ENCODE data around the gene ATG14. TPM values are rescaled to one million over a fixed set of nuclear protein-coding genes. Genes with fewer than 3 reads are reported as not detected.
"Not testable (repeated sequence)": the region's sequence is repeated elsewhere in the genome, so short reads cannot be mapped to it uniquely, and the experiment has no call there.

Gene ATG14
- total RNA-seq, 1 donor from 2014 or later = 19.4 TPM

DNA sequence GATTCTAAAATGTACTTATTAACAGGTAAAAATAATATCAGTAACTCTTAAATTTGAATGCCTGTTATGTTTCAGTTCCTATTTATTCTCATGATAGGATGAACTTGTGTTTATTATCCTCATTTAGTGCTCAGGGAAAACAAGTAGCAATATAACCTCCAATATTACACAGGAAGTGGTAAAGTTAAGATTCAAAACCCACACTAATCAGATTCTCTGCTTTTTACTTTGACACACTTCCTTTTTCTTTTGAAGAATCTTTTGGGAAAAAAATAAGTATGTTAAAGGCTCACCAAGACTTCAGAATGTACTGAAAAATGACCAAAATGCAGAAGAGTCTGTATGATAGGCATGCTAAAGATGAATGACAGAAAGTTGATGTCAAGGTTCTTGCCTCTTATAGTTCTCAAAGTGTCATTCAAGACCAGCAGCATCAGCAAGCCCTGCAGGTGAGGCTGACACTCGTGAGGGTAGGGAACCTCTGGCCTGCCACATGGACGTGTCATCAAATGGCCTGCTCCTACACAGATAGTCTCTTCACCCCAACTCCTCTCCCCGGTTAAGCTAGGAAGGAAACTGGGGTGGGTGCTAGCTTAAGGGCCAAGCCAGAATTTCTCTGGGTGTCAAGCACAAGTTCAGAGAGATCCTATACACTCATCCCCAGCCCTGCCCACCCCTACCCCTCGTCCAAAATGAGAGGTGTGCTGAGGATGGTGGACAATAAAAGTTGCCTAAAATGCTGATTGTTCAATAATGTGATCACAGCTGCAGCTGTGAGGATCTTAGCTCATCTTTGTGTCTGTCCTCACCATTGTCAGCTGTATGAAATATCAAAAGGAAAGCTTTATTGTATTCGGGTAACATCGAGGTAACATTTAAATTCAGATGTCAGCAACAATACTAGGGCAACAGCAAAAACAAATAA, 22.5 kb upstream of the ATG14 start:
- DNase-seq (ENCODE audit: low read depth) = no peak

DNA sequence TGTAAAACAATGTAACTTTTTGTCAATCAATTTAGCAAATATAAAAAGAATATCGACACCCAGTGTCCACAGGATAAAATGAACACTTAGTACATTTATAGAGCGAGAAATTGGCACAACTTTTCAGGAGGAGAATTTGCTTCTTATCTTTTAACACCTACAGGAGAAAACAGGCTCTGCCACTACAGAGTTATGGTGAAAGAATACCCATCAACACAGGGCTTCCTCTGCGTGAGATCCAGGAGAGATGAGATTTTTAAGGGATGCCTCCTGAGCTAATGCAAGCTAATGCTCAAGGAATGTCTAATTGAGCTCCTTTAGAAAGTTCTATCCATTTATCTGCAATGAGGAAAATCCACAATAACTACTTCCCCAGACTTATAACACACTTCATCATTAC, 21.0 kb upstream of the ATG14 start:
- no peak for DNase-seq (ENCODE audit: low read depth)

DNA sequence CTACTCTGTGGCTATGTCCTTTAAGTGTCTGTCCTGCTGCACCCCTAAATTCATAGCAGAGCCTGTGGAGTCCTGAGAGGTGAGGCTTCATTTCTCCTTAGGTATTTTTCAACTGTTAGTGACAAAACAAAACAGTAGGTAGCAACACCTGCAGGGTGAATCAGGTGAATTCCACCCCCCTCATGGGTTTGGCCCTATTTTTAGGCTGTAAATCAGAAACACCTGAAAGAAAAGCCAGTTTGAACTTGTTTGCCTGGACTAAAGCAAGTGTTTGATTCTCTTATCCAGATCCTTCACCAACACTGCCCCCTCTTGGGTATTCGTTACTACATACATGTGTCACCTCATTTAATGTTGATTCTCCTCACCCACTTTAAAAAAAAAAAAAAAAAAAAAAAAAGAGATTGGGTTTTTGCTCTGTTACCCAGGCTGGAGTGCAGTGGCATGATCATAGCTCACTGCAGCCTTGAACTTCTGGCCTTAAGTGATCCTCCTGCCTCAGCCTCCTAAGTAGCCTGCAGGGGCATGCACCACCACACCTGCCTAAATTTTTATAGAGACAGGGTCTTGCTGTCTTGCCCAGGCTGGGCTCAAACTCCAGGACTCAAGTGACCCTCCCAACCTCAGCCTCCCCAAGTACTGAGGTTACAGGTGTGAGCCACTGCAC, 18.5 kb upstream of the ATG14 start:
- peak; percentile 87 for DNase-seq (ENCODE audit: low read depth)

DNA sequence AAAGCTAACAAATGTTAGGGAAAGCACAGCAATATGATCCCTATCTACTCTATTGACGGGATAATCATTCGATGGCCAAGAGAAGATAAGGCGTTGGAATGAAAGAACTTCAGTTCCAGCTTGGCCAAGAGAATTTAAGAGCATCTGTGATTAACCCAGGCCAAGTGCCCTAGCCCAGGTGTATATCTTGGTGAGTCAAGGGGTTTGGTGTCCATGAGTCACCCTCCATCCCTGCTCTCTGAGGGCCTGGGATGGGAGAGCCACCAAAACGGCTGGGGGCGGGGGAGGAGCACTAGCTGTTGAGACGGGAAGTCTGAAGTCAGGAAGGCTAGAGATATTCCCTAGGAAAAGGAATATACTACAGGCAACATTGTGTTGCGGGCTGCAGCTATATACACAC, 15.8 kb upstream of the ATG14 start:
- no peak for DNase-seq (ENCODE audit: low read depth)

DNA sequence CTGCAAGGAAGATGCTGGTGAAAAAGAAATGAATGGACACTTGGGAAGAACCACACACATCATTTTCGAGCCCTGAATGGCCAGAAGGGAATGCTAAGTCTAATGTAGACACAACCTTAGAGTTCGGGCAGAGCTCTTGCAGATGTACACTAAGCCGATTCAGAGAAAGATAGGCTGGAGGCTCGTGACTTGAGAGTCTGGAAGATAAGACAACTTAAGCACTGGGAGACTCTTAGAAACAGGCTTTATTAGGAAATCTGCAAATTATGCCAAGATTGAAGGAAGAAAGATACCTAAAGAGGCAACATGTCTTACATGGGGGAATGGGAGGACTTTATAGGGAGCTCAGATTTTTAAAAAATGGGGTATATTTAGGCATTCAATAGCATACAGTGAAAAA, 15.3 kb upstream of the ATG14 start:
- DNase-seq (ENCODE audit: low read depth) = no peak

DNA sequence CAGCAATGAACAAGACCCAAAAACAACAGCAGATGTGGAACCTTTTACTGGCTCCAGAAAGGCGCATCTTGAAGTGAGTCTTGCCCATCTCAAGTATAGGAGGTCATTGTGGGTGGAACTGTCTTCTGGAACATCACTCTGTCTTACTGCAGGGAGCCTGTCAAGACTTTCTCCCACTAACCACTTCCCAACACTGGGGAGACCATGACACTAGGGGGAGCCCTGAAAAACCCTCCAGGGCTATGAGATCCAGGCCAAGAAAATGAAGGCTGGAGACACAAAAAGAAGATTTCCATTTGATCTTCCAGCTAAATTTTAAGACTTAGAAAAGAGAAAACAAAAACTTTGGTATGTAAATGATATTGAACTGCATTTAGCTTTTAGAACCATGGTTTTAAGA, 13.5 kb upstream of the ATG14 start:
- DNase-seq (ENCODE audit: low read depth) = no peak

DNA sequence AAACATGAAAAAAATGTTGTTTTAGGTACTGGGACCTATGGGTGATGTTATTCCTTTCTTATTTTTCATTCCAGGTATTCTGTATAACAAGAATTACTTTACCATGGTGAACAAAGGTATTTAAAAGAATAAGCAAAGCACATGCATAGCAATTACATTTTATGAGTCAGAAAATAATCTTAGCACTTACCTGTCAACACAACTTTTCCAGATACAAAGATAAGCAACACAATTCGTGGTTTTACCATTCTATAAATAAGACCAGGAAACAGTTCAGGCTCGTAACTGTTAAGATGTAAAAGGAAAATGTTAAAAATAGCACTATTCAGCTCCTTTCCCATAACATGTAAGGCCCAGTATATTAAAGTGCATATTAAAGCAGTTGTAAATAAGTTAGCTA, 12.3 kb upstream of the ATG14 start:
- no peak for DNase-seq (ENCODE audit: low read depth)

DNA sequence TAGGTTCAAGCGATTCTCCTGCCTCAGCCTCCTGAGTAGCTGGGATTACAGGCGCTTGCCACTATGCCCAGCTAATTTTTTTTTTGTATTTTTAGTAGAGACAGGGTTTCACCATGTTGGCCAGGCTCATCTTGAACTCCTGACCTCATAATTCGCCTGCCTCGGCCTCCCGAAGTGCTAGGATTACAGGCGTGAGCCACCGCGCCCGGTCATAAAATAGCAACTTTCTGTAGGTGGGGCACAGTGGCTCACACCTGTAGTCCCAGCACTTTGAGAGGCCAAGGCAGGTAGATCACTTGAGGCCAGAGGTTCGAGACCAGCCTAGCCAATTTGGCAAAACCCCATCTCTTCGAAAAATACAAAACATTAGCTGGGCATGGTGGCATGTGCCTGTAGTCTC, 10.7 kb upstream of the ATG14 start:
- not testable (repeated sequence) for DNase-seq (ENCODE audit: low read depth)

DNA sequence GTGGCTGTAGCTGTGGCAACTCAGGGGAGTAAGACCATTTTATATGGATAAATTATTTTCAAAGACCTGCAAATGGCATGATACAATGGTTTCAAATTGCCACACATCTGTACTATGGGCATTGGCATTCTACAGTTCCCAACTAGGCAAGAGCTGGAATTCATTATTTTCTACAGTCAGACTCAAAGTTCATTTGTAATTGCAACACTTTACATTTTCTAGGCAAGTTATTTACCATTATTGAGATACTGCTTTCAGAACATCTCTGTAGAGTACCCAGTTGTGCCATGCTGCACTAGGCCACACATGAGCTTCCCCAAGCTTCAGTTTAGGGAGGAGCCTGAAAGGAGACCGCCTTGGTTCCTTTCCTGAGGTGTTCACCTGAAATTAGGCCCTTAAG, 8.0 kb upstream of the ATG14 start:
- no peak for DNase-seq (ENCODE audit: low read depth)

DNA sequence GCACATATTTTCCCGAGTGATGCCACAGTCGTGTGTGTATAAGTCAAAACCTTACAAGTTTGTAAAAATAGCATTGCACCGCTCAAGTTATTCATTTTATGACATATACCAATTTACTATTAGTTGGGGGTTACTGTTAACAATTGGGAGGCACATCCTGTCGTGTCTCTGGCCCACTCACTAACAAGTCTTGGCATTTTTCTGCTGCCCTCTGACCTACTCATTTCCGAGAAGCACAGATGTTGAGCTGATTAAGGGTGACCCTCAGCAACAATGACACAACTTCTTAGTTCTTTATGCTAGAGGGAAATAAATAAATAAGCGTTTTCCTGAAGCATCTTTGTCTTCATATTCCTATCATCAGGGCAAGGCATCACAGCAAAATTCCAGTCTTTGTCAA, 6.8 kb upstream of the ATG14 start:
- DNase-seq (ENCODE audit: low read depth) = no peak

DNA sequence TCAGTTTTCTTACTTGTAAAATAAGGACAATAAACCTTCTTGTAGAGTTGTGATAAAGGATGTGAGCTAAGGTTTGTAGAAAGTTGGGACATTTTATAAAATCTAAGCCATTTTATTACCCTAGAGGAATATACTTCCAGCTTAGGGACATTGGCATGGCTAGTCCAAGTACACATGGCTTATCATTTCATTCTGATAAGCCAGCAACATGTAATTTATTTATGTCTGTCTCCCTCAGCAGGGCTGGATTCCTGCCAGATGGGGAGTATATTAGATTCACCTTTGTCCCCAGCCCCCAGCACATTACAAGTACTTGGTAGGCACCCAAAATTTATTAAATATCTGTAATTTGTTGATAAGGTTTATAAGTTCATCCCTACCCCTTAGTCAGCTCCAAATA, 6.3 kb upstream of the ATG14 start:
- DNase-seq (ENCODE audit: low read depth) = no peak

DNA sequence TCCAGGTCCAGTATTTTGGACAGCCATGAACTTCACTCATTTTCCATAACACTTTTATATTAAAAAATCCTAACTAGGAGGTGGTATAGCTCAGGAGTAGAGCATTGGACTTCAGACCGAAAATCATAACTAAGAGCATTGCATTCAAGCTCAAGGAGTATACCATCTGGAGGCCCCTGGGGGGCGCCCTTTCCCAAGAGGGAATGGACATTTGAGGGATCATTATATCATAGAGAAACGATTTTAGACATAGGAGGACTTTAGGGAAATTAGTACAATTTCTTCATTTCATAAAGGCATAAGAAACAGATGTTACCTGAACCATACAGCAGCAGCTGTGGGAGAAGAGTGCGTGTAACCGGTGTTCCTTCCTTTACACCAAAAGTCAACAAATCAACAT, 5.2 kb upstream of the ATG14 start:
- DNase-seq (ENCODE audit: low read depth) = no peak

DNA sequence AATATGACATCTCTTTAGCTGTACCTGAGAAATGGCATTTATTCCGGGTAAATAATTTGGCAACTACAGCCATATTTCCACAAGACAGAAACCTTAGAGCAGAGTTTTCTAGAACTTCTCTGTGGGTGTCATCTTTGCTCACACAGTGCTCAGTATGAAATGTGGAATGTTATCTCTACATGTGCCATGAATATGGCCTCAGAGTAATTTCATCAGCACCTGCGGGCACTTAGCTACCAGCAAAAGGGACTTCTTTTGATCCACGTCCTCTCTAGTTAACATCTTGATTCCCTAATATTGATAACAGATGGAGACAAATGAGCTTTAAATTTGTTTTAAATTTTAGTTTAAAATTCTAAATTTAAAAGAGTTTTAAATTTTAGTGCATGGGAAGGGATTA, 2.9 kb upstream of the ATG14 start:
- DNase-seq (ENCODE audit: low read depth) = no peak

DNA sequence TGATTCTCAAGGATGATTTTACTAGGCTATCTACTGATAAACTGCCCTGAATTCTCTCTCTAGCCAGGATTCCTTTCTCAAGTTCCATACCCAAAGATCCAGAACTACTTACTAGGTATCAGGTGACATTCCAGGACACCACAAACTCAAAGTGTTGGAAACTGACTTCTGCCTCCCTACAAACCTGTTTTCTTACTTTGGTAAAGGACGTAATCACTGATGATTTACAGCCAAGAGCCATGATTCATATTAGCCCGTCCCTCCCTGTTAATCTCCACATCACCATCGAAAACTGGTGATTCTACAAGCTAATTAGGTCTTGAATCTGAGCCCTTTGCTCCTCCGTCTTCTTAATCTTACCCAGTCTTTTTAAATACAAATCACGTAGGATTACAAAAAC, 1.0 kb upstream of the ATG14 start:
- peak; percentile 64 for DNase-seq (ENCODE audit: low read depth)

DNA sequence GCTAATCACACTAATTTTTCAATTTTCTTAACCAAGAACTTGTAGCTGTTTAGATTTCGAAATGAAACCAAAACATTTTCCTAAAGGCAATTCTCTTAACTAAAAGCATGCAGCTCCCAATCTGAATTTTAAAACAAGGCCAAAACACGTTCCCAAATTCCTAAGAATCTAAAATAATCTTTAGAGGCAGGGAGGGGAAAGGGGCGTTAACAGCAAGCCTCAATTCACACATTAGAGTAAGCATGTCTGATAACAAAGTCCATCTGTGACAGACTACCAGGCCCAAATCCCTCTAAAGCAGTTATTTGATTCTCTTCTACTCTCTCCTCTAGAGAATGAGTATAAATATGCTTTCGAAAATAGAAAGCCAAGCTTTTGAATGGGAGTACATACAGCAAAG, 754 bp downstream of the ATG14 start:
- no peak for DNase-seq (ENCODE audit: low read depth)

DNA sequence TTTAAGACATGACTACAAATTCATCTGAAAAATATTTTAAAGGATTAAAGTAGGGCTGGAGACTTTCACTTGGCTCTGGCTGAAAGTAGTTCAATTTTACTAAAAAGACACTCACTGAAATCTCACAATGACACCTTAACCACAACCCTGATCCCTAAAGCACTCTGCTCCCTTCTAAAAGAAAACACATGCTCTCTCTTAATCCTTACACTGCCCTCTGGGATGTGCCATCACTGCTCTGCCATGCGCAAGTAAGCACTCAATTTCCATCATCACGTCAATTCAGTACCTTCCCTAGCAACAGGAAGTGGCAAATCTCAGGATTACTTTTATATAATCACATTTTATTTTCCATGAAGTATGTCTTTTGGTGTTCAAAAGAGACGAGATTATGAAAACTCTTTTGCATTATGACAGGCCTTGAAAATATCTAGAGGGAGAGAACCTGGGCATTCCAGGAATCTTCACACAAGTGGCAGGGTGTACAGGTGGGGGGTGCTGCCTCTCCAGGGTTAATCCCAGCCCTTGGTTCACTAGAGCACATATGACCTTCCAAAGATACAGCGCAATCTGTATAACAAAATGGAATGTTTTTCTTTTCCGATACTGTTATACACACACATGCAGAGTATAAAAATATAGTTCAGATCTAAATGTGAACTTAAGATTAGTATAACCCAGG, 7.3 kb downstream of the ATG14 start:
- DNase-seq (ENCODE audit: low read depth) = no peak

DNA sequence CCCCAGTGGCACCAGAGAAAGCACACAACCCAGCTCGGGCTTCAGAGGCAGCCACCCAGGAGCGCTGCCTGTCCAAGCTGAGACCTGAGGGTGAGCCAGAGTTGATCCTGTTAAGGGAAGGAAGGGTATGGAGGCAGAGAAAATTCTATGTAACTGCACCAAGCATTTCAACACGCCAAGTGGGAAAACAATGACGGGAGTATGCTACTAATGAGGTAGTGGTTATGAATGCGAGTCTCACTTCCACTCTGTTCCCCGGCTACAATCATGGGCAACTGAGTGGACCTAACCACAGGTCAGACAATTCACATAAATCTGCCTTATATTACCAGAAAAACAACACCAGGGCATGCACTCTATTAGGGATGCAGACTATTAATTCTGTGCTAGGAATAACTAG, 9.9 kb downstream of the ATG14 start:
- DNase-seq (ENCODE audit: low read depth) = no peak

DNA sequence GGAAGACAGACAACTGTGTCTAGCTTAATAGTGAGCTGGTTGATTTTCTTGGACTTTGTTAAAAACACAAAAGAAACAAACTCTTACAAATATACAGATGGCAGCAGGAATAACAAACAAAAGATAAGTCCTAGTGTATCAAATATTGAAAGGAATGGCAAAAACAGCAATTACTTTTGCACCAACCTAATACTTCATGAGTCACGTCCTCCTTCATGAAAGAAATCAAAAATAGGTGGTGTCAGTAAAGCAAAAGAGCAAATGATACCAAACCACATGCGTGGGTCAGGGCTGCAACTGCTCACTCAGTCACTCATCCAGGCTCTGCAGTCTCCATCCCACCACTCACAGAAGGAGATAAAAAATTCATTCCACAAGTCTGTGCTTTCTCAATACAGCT, 11.8 kb downstream of the ATG14 start:
- no peak for DNase-seq (ENCODE audit: low read depth)

DNA sequence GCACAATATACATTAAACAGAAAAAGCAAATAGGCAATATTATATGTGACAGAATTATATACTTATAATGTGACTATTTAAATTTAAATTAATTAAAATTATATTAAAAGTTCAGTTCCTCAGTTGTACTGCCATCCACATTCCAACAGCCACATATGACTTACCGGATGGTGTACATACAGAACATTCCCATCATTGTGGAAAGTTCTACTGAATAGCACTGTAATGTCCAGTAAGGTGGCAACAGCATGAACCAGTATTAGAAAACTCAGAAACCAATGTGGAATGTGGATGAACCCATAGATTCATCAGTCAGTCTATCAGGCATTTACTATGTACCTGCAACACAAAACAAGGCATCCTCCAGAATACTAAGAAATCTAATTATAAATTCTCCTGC, 12.4 kb downstream of the ATG14 start:
- DNase-seq (ENCODE audit: low read depth) = no peak

DNA sequence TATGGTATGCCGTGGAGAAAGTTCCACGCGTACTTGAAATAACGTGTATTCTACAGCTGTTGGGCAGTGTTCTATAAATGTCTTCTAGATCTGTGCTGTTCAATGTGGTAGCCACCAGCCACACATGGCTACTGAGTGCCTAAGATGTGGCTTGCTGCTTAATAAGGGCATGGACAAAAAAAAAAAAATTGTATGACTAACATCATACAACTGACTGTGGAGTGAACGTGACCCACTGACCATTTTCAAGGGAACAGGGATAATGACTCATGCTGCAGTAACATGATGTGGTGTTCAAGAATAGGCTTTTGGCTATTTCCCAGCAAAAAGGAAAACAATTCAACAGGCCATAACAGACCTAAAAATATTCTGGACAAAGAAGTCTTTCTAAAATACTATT, 13.0 kb downstream of the ATG14 start:
- peak; percentile 99 for DNase-seq (ENCODE audit: low read depth)

DNA sequence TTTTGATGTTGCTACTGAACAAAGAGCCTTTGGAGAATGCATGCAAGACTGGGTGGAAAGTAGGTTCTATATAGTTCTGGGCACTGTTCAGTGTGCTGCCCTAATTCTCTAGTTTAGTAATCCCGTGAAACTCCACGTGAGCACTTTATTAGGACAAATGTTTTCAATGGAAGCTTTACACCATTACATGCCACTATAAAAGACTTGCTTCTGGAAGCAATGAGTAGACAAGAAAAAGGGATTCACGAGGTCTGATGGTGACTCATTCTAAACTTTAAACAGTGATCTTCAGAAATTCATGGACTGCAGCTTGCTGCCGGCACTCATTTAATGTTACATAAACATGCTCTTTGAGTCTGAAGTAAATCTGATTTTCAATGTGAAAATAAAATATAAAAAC, 22.3 kb downstream of the ATG14 start:
- peak; percentile 39 for DNase-seq (ENCODE audit: low read depth)

DNA sequence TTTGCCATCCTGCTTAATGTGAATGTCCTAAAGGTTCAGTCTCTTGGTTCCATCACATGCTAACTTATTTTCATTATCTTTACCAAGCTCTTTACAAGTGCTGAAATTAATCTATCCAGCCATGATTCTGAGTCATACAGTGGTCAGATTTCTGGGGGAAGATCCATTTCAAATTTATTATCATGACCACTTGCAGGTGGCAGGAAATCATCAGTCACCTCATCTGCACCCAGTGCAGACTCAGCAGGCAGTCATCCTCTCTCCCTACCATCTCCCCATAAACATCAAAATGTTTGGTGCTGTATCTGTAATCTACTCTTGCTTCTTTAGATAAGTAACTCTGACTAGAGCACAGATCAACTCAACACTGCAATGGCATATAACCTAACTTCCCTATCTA, 23.5 kb downstream of the ATG14 start:
- DNase-seq (ENCODE audit: low read depth) = no peak

DNA sequence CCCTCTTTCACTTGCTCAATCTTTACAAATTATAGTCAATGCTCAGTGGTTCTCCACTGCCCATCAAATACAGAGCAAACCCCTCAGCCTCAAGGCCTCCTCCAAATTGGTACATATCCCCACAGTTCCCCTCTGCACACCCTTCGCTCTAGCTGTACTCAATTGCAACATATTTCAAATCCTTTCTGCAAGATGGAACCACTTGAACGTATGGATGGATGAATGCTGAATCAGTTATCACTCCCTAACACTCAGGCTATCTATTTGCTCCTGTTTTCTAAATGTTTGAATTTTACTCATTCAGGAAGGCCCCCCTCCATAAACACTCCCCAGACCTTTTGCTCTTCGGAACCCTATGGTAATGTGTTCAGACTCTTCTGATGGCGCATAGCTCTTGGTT, 24.5 kb downstream of the ATG14 start:
- no peak for DNase-seq (ENCODE audit: low read depth)

All from renal cortical epithelial cell (primary cell).